WTC11 (cell line): ENCODE data around the gene ERBB4. TPM values are rescaled to one million over a fixed set of nuclear protein-coding genes. Genes with fewer than 3 reads are reported as not detected.

ENCODE experiments used
- ATAC-seq: fragments of 200-7000 bp; cut with Tn5 transposase; 2 replicates; pipeline ENCODE4 v1.10.0; 2021; ENCODE audit warnings: mild to moderate bottlenecking, moderate library complexity
- CTCF ChIA-PET: fragments of 300-600 bp; sonication (Branson Sonifier 250); formaldehyde crosslinking; loops from one replicate; lab custom pipeline; 2021; ENCODE audit warnings: antibody characterized with exemption; lab: Charles Lee
- POLR2A ChIA-PET: fragments of 350-600 bp; sonication (Branson Sonifier 250); formaldehyde crosslinking; loops from one replicate; lab custom pipeline; 2021; ENCODE audit warnings: antibody characterized with exemption; lab: Charles Lee
- DNase-seq: peaks from one replicate; pipeline ENCODE4 v3.0.0; 2021; ENCODE audit warnings: low spot score
- H3K27ac Mint-ChIP-seq: 2 replicates; pipeline ENCODE4 v1.8.0; 2021; ENCODE audit warnings: mixed read lengths
- H3K27me3 Mint-ChIP-seq: 2 replicates; pipeline ENCODE4 v1.8.0; 2021; ENCODE audit warnings: low read depth, mild to moderate bottlenecking, moderate library complexity, mixed read lengths
- H3K36me3 Mint-ChIP-seq: 2 replicates; pipeline ENCODE4 v1.8.0; 2021; ENCODE audit warnings: mixed read lengths
- H3K4me1 Mint-ChIP-seq: 2 replicates; pipeline ENCODE4 v1.8.0; 2022; ENCODE audit warnings: mixed read lengths
- H3K4me3 Mint-ChIP-seq: 2 replicates; pipeline ENCODE4 v1.8.0; 2021; ENCODE audit warnings: mild to moderate bottlenecking, moderate library complexity, mixed read lengths
- H3K9me3 Mint-ChIP-seq: 2 replicates; pipeline ENCODE4 v1.8.0; 2021; ENCODE audit warnings: mixed read lengths
- AFF4 ChIP-seq: sonication (generic); formaldehyde crosslinking; IDR thresholded peaks from 2 replicates; pipeline ENCODE4 v1.8.1; 2023; ENCODE audit warnings: mild to moderate bottlenecking, missing genetic modification reagents, borderline replicate concordance
- E2F5 ChIP-seq: sonication (generic); formaldehyde crosslinking; IDR thresholded peaks from 2 replicates; pipeline ENCODE4 v1.8.1; 2022; ENCODE audit warnings: mild to moderate bottlenecking, moderate library complexity, missing genetic modification reagents
- FOXJ3 ChIP-seq: sonication (generic); formaldehyde crosslinking; IDR thresholded peaks from 2 replicates; pipeline ENCODE4 v1.9.0; 2021; ENCODE audit warnings: missing genetic modification reagents, mild to moderate bottlenecking, borderline replicate concordance
- FOXK1 ChIP-seq: sonication (generic); formaldehyde crosslinking; IDR thresholded peaks from 2 replicates; pipeline ENCODE4 v1.8.0; 2022; ENCODE audit warnings: mild to moderate bottlenecking, moderate library complexity, missing genetic modification reagents
- FOXP4 ChIP-seq: sonication (generic); formaldehyde crosslinking; IDR thresholded peaks from 2 replicates; pipeline ENCODE4 v1.8.0; 2022; ENCODE audit warnings: mild to moderate bottlenecking, missing genetic modification reagents
- JUN ChIP-seq: sonication (generic); formaldehyde crosslinking; IDR thresholded peaks from 2 replicates; pipeline ENCODE4 v1.8.0; 2023; ENCODE audit warnings: mild to moderate bottlenecking, missing genetic modification reagents
- NFYB ChIP-seq: sonication (generic); formaldehyde crosslinking; conservative IDR thresholded peaks from 2 replicates; pipeline ENCODE4 v1.8.0; 2022; ENCODE audit warnings: low read depth, missing genetic modification reagents
- NR1H2 ChIP-seq: sonication (generic); formaldehyde crosslinking; IDR thresholded peaks from 2 replicates; pipeline ENCODE4 v1.9.0; 2021; ENCODE audit warnings: mild to moderate bottlenecking, moderate library complexity, missing genetic modification reagents
- NR2C2 ChIP-seq: sonication (generic); formaldehyde crosslinking; IDR thresholded peaks from 2 replicates; pipeline ENCODE4 v1.8.0; 2022; ENCODE audit warnings: mild to moderate bottlenecking, missing genetic modification reagents
- OVOL2 ChIP-seq: fragments of 250-450 bp; sonication (Bioruptor Pico); IDR thresholded peaks from 2 replicates; pipeline ENCODE4 v1.9.0; 2021; ENCODE audit warnings: mild to moderate bottlenecking, borderline replicate concordance
- PRRX2 ChIP-seq: fragments of 250-450 bp; sonication (Bioruptor Pico); IDR thresholded peaks from 2 replicates; pipeline ENCODE4 v1.8.0; 2021; ENCODE audit warnings: mild to moderate bottlenecking
- RELA ChIP-seq: sonication (generic); formaldehyde crosslinking; IDR thresholded peaks from 2 replicates; pipeline ENCODE4 v1.8.1; 2022; ENCODE audit warnings: missing genetic modification reagents, mild to moderate bottlenecking, borderline replicate concordance
- RORB ChIP-seq: fragments of 250-450 bp; sonication (Bioruptor Pico); IDR thresholded peaks from 2 replicates; pipeline ENCODE4 v1.9.0; 2021; ENCODE audit warnings: mild to moderate bottlenecking
- TP53 ChIP-seq: sonication (generic); formaldehyde crosslinking; IDR thresholded peaks from 2 replicates; pipeline ENCODE4 v1.8.1; 2023; ENCODE audit warnings: mild to moderate bottlenecking, missing genetic modification reagents
- ZBTB43 ChIP-seq: sonication (generic); formaldehyde crosslinking; IDR thresholded peaks from 2 replicates; pipeline ENCODE4 v1.8.1; 2023; ENCODE audit warnings: mild to moderate bottlenecking, missing genetic modification reagents
- ZNF121 ChIP-seq: sonication (generic); formaldehyde crosslinking; IDR thresholded peaks from 2 replicates; pipeline ENCODE4 v1.8.0; 2023; ENCODE audit warnings: missing genetic modification reagents
- ZNF232 ChIP-seq: sonication (generic); formaldehyde crosslinking; IDR thresholded peaks from 2 replicates; pipeline ENCODE4 v1.8.0; 2022; ENCODE audit warnings: mild to moderate bottlenecking, missing genetic modification reagents
- ZNF396 ChIP-seq: fragments of 250-450 bp; sonication (Bioruptor Pico); IDR thresholded peaks from 2 replicates; pipeline ENCODE4 v1.8.0; 2021; ENCODE audit warnings: mild to moderate bottlenecking, moderate library complexity, borderline replicate concordance
- ZNF423 ChIP-seq: fragments of 250-450 bp; sonication (Bioruptor Pico); IDR thresholded peaks from 2 replicates; pipeline ENCODE4 v2.1.2; 2022; ENCODE audit warnings: mild to moderate bottlenecking, moderate library complexity
- ZNF532 ChIP-seq: fragments of 250-450 bp; sonication (Bioruptor Pico); IDR thresholded peaks from 2 replicates; pipeline ENCODE4 v1.9.0; 2021; ENCODE audit warnings: mild to moderate bottlenecking, borderline replicate concordance
- ZNF671 ChIP-seq: fragments of 250-450 bp; sonication (Bioruptor Pico); IDR thresholded peaks from 2 replicates; pipeline ENCODE4 v1.8.0; 2021; ENCODE audit warnings: mild to moderate bottlenecking
- total RNA-seq: library from RNA; stranded (reverse); gene quantifications from 3 replicates; pipeline ENCODE4 v1.2.3, GENCODE V29; 2021

Gene ERBB4
- total RNA-seq, 1 experiment from 2014 or later: 1.6 TPM

GRCh38 chr2:211439011-211439410 lies 1099.6 kb downstream of the ERBB4 start (continued):
- TF ChIP-seq FOXP4 (CRISPR knock-in tag): no peak

GRCh38 chr2:211437396-211437795 lies 1101.2 kb downstream of the ERBB4 start:
- DNase-seq: no peak
- Mint-ChIP-seq H3K4me1 (peaks cover 17% of the 10 kb centered on the region), H3K4me3 (no peak overlapping the region), H3K9me3 (peaks cover 4% of the 10 kb centered on the region), H3K27ac (no peak overlapping the region), H3K27me3 (no peaks in the 10 kb centered on the region), H3K36me3 (no peaks in the 10 kb centered on the region)
- no peak for ATAC-seq
- TF ChIP-seq NR1H2 (CRISPR knock-in tag) (no peak), RELA (no peak), ZBTB43 (CRISPR knock-in tag) (no peak), OVOL2 (CRISPR knock-in tag) (no peak), ZNF671 (CRISPR knock-in tag) (no peak), NFYB (no peak)
- CTCF ChIA-PET: interaction anchor here (1.2 kb wide), 1 partner anchor 18 kb away, joined by 3 read pairs; no protein-coding TSS in a partner anchor
- POLR2A ChIA-PET: no interaction called here

- no peak overlapping the region for H3K4me3 Mint-ChIP-seq
- H3K27ac Mint-ChIP-seq: no peak overlapping the region
- no peaks in the 10 kb centered on the region for H3K36me3 Mint-ChIP-seq
- DNase-seq (no peak), ATAC-seq (peak; percentile 28)
- H3K4me1 Mint-ChIP-seq: peaks cover 17% of the 10 kb centered on the region
- H3K27me3 Mint-ChIP-seq: no peaks in the 10 kb centered on the region
- ChIA-PET CTCF (no interaction called here), POLR2A (no interaction called here)
- H3K9me3 Mint-ChIP-seq: peaks cover 4% of the 10 kb centered on the region
- TF ChIP-seq FOXJ3 (CRISPR knock-in tag) (no peak), FOXK1 (CRISPR knock-in tag) (no peak), AFF4 (CRISPR knock-in tag) (no peak), NR2C2 (no peak), ZNF396 (no peak), NR1H2 (CRISPR knock-in tag) (no peak), E2F5 (CRISPR knock-in tag) (no peak), RORB (no peak), PRRX2 (CRISPR knock-in tag) (no peak), ZNF423 (no peak), JUN (no peak), ZNF121 (CRISPR knock-in tag) (no peak), ZNF532 (CRISPR knock-in tag) (no peak), ZNF232 (CRISPR knock-in tag) (no peak), TP53 (CRISPR knock-in tag) (no peak)
Observed at GRCh38 chr2:211436182-211436581, 1102.4 kb downstream of the ERBB4 start.
